Measurements from ENCODE around the gene FBXO5.
"Not testable (repeated sequence)": the region's sequence is repeated elsewhere in the genome, so short reads cannot be mapped to it uniquely, and the experiment has no call there.

Gene FBXO5

GRCh38 chr6:152993431-152993830 lies 10.6 kb upstream of the FBXO5 start:
- no peak for DNase-seq (ENCODE audit: low read depth in 2 of 3, low spot score in 2 of 3)

DNA sequence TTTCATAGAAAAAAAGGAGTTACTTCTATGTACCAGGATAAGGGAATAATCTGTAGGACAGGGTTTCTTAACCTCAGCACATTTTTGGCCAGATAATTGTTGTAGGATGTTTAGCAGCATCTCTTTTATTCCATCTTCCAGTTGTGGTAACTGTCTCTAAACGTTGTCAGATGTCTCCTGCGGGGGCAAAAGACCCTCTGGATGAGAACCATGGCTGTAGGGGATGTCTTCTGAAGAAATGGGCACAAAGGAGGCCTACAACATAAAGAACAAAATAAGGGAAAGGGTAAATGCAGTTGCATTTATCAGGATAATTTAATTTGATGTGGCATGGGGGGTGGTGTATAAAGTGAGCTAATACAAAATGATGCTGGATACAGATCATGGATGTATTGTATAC lies 4.1 kb upstream of the FBXO5 start:
- DNase-seq (ENCODE audit: low read depth in 2 of 3, low spot score in 2 of 3): no peak

- not testable (repeated sequence) for DNase-seq (ENCODE audit: low read depth in 2 of 3, low spot score in 2 of 3)
Measured at GRCh38 chr6:152985300-152985699, 2.5 kb upstream of the FBXO5 start.

GRCh38 chr6:152984513-152984872 lies 1.7 kb upstream of the FBXO5 start:
- no peak for DNase-seq (ENCODE audit: low read depth in 2 of 3, low spot score in 2 of 3)

DNA sequence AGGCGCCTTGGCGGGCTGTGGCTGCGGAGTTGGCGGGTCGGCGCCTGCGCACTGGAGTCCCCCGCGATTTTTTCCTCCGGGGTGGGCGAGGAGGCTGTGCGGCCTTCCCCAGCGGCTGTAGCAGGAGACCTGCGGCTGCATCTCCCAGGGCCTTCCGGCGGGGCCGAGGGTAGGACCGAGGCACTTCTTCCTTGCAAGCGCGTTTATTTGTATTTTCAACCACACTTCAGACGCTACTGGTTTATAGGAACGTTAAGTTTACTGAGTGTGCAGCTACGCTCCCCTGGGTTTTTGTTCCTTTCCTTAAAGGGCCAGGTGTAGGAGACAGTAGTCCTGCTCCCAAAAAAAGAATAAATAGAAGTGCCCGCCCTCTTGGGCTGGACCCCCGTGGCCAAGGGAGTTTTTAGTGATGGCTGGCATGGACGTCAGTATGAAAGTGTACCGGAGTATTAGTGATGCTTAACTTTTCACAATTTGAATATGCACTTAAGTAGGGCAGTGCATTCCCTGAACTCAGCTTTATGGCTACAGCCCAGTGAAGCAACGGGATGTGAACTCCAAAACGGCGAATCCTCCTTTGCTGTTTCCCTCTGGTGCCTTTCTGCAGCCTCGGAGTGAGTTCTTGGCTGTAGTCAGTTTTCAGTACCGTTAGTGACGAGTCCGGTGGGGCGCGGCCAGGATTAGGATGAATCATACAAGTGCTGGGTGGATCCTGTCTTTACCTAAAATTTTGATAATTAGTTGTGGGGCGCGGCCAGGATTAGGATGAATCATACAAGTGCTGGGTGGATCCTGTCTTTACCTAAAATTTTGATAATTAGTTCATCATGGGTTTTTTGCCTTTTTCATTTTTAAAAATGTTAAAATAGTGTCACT lies 1.0 kb upstream of the FBXO5 start:
- peak; percentile 37 to 54 (median 48) for DNase-seq (ENCODE audit: low read depth in 2 of 3, low spot score in 2 of 3)

DNA sequence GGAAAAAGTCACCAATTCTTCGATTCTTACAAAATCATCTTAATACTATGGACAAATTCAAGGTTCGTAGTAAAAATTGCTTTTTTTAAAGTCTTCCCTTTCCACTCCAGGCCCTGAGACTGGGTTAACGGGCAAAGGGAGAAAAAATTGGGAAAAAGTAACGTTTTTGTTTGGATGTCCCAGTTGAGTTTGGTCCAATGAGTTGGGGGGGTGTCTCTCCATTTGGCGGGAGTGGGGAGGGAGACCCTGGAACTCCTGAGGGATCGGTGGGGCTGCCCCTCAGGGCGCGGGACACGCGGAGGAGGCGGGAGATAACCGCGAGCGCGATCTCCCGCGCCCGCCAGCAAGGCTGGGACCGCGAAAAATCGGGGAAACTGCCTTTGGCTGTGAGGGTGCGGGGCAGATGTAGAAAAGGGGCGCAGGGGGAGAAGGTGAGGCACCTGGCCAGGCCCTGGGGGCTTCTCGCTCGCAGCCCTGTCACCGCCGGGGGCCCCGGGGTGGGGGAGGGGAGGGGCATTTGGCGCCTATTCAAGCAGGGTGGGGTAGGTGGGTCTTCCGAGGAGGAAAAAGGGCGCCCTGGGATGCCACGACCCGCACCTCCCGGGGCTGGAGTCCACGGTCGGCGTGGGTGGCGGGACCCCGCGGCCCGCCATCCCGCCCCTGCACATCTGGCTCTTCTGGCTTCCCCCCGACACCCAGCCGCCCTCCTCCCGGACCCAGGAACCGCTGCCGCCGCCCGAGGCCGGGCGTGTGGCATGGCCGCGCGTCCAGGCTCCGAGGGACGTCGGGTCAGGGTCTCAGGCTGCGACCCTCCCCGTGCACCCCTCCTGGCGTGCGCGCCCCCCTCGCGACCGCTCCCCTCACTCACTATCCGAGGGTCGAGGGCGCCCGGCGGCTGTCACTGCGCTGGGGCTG lies 595 bp downstream of the FBXO5 start:
- peak in 1 of 3 experiments; percentile 23 for DNase-seq (ENCODE audit: low read depth in 2 of 3, low spot score in 2 of 3)

- no peak for DNase-seq (ENCODE audit: low read depth in 2 of 3, low spot score in 2 of 3)
Measured at GRCh38 chr6:152981219-152981618, 1.6 kb downstream of the FBXO5 start.

- no peak for DNase-seq (ENCODE audit: low read depth in 2 of 3, low spot score in 2 of 3)
Measured at GRCh38 chr6:152980656-152981055, 2.2 kb downstream of the FBXO5 start.

DNA sequence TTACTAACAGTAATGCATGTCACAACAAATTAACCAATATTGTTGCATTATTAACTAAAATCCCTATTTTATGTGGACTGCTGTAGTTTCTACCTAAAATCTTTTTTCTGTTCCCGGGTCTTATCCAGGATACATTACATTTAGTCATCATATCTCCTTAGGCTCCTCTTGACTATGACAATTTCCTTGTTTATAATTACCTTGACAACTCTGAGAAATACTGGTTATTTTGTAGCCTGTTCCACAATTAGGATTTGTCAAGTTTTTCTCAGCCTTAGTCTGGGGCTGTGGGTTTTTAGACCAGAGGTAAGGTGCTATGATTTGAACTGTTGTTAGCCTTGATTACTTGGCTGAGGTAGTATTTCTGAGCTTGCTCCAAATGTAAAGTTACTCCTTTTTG lies 3.7 kb downstream of the FBXO5 start:
- no peak for DNase-seq (ENCODE audit: low read depth in 2 of 3, low spot score in 2 of 3)

- DNase-seq (ENCODE audit: low read depth in 2 of 3, low spot score in 2 of 3): no peak
Measured at GRCh38 chr6:152978058-152978457, 4.8 kb downstream of the FBXO5 start.

- no peak for DNase-seq (ENCODE audit: low read depth in 2 of 3, low spot score in 2 of 3)
Measured at GRCh38 chr6:152977556-152977955, 5.3 kb downstream of the FBXO5 start.

DNA sequence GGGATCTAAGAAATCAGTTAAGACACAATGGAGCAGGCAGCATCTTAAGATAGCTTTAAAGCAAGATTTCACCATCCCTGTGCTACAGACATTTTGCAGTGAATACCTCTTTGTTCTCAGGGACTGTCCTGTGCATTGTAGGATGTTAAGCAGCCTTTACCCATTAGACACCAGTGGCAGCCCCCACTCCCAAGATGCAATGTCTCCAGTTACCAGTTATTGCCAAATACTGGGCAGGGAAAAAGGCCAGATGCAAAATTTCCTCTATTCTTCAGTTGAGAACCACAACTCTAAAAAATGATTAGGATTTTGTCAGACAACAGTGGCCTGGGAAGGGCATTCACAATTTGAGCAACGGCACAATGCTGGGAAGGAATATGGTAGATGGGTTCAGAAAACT lies 6.1 kb downstream of the FBXO5 start:
- DNase-seq (ENCODE audit: low read depth in 2 of 3, low spot score in 2 of 3): no peak

DNA sequence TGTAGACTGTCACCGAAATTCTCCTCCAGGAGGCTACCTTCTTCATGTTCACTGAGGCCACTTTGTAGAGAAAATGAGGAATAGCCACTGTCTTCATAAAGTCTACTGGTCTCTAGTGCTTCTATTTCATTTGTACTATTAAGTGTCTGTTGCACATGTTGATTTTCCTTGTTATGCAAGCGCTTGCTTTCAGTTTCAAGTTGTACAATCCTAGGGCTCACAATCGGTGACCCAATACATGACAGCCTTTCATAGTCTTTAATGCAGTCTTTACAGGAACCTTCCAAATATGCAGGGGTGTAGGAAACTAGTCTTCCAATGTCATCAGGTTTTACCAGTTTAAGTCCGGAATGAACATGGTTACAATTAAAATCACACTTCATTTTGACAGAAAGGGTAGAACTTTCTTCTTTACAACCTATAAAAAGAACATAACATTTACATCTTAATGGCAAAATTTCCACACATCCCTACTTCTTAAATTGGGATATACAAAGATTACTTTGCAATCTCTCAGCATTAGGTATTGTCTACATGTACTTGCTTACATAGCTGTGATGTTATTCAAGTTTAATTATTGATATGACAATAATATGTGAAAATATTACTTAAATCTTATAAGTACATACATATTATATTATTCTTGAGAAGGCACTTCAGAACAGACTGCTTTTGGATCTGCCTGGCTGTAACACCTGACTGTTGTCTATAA lies 7.5 kb downstream of the FBXO5 start:
- no peak for DNase-seq (ENCODE audit: low read depth in 2 of 3, low spot score in 2 of 3)

- no peak for DNase-seq (ENCODE audit: low read depth in 2 of 3, low spot score in 2 of 3)
Measured at GRCh38 chr6:152973916-152974315, 8.9 kb downstream of the FBXO5 start.

DNA sequence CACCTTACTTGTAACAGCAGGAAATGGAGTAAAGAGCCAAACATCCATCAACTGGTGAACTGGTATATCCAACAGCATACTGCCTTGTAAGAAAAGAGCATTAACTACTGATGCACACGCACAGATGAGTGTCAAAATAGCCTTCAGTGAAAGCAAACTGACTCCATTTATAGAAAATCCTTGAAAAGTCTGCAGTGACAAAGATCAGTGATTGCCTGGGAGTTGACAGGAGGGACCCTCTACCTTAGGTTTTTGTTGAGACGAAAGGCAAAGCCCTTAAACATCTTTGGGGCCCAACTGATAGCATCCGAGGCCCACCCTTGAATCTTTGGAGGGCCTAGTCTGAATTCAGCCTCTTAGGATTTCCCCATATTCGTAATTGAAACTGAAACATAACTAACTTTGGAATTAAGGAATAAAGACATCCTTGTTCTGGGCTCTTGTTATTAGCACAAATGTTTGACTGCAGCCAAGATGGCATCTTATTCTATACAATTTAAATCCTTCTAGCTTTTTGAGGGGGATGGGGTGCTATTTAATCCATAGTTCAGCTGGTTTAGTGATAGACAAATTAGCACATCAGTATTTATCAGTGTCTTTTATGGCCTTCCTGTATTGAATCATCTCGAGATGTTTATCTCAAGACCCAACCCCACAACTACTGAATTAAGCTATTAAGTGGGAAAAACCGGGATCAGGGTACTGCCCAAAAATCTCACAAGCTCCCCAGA lies 13.0 kb downstream of the FBXO5 start:
- DNase-seq (ENCODE audit: low read depth in 2 of 3, low spot score in 2 of 3): no peak

GRCh38 chr6:152966168-152966894 lies 16.5 kb downstream of the FBXO5 start:
- not testable (repeated sequence) for DNase-seq (ENCODE audit: low read depth in 2 of 3, low spot score in 2 of 3)

- no peak for DNase-seq (ENCODE audit: low read depth in 2 of 3, low spot score in 2 of 3)
Measured at GRCh38 chr6:152959333-152959732, 23.5 kb downstream of the FBXO5 start.

- DNase-seq (ENCODE audit: low read depth in 2 of 3, low spot score in 2 of 3): no peak
Measured at GRCh38 chr6:152957796-152958195, 25.0 kb downstream of the FBXO5 start.

DNA sequence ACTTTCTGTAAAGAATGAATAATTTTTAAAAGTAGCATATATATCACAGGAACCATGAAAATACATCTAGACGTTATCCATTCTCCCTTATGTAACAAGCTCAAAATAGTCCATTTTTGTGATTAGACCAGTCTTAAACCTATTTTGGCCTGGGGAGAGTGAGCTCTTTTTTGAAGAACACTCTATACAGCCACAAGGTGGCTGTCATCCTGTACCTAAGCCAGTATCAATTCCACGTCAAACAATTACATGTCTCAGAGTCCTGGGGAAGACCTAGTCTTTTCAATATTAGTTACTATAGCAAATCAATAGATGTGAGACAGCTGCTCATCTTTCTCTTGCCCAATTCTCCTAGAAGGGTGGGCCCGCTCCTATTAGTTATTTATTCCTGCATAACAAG lies 28.4 kb downstream of the FBXO5 start:
- DNase-seq (ENCODE audit: low read depth in 2 of 3, low spot score in 2 of 3): no peak

GRCh38 chr6:152952866-152953509 lies 29.9 kb downstream of the FBXO5 start:
- no peak for DNase-seq (ENCODE audit: low read depth in 2 of 3, low spot score in 2 of 3)

Measured in activated CD8-positive, alpha-beta memory T cell treated with anti-CD3 and anti-CD28 coated beads for 48 hours (primary cell).